NCI-H1092 treated with DMSO at 0.1 percent for 48 hours (cell line): ENCODE measurements around the gene GSN.

Experiments
- DNase-seq: peaks from one replicate; lab custom pipeline; 2025; lab: John Stamatoyannopoulos, UW

The GSN gene

GRCh38 chr9:121267689-121268597, at the start of gene GSN:
TSS of gene GSN (plus strand) at chr9:121268162. CDS start at chr9:121301972, 33,810 bp downstream.
- DNase-seq, result peak; percentile 21

- DNase-seq, result no peak
Observed at GRCh38 chr9:121218357-121219027, 49.5 kb upstream of the GSN start.

GRCh38 chr9:121219530-121219929, 48.4 kb upstream of the GSN start:
- no peak for DNase-seq

GRCh38 chr9:121220996-121221663, 46.8 kb upstream of the GSN start:
- DNase-seq, result no peak

- no peak for DNase-seq
Observed at GRCh38 chr9:121221664-121222055, 46.3 kb upstream of the GSN start.

- DNase-seq, result peak; percentile 25
Observed at GRCh38 chr9:121222524-121223171, 45.3 kb upstream of the GSN start.

- DNase-seq, result no peak
Observed at GRCh38 chr9:121225240-121225639, 42.7 kb upstream of the GSN start.

- DNase-seq, result no peak
Observed at GRCh38 chr9:121226175-121226574, 41.8 kb upstream of the GSN start.

- DNase-seq, result no peak
Observed at GRCh38 chr9:121227862-121228261, 40.1 kb upstream of the GSN start.

- no peak for DNase-seq
Observed at GRCh38 chr9:121230256-121230655, 37.7 kb upstream of the GSN start.

- no peak for DNase-seq
Observed at GRCh38 chr9:121232251-121232650, 35.7 kb upstream of the GSN start.

- DNase-seq, result no peak
Observed at GRCh38 chr9:121233906-121234831, 33.8 kb upstream of the GSN start.

- DNase-seq, result no peak
Observed at GRCh38 chr9:121234832-121235161, 33.2 kb upstream of the GSN start.

GRCh38 chr9:121235512-121235911, 32.5 kb upstream of the GSN start:
- no peak for DNase-seq

- no peak for DNase-seq
Observed at GRCh38 chr9:121237916-121238315, 30.0 kb upstream of the GSN start.

GRCh38 chr9:121239071-121239470, 28.9 kb upstream of the GSN start:
- DNase-seq, result no peak

- no peak for DNase-seq
Observed at GRCh38 chr9:121239851-121240250, 28.1 kb upstream of the GSN start.

- DNase-seq, result peak; percentile 8
Observed at GRCh38 chr9:121240472-121241135, 27.4 kb upstream of the GSN start.

GRCh38 chr9:121242219-121242958, 25.6 kb upstream of the GSN start:
- DNase-seq, result no peak

GRCh38 chr9:121242959-121243346, 25.0 kb upstream of the GSN start:
- DNase-seq, result no peak
